GM21717 (cell line): ENCODE measurements around the gene SEPTIN5.
"Not testable (repeated sequence)": the region's sequence is repeated elsewhere in the genome, so short reads cannot be mapped to it uniquely, and the experiment has no call there.

Experiments used
- ATAC-seq: cut with Tn5 transposase; IDR thresholded peaks from one replicate; pipeline ENCODE4 v1.9.1; 2021; ENCODE audit warnings: mild to moderate bottlenecking, moderate library complexity; ENCODE audit not compliant: unreplicated experiment

SEPTIN5 gene

GRCh38 chr22:19714312-19715187 lies at the start of gene SEPTIN5:
Gene SEPTIN5 (plus strand): TSS chr22:19714503. CDS start chr22:19714589, 86 bp downstream.
- no peak for ATAC-seq

- no peak for ATAC-seq
These were observed 49.1 kb upstream of the SEPTIN5 start for GRCh38 chr22:19664951-19665783.

- ATAC-seq: no peak
These were observed 48.3 kb upstream of the SEPTIN5 start for GRCh38 chr22:19665784-19666672.

GRCh38 chr22:19666673-19667593 lies 47.4 kb upstream of the SEPTIN5 start:
- no peak for ATAC-seq

- ATAC-seq: no peak
These were observed 46.2 kb upstream of the SEPTIN5 start for GRCh38 chr22:19667872-19668740.

- no peak for ATAC-seq
These were observed 45.6 kb upstream of the SEPTIN5 start for GRCh38 chr22:19668748-19669147.

GRCh38 chr22:19669570-19669969 lies 44.7 kb upstream of the SEPTIN5 start:
- no peak for ATAC-seq

GRCh38 chr22:19671316-19671715 lies 43.0 kb upstream of the SEPTIN5 start:
- no peak for ATAC-seq

GRCh38 chr22:19672054-19672776 lies 42.1 kb upstream of the SEPTIN5 start:
- no peak for ATAC-seq

- no peak for ATAC-seq
These were observed 40.6 kb upstream of the SEPTIN5 start for GRCh38 chr22:19673660-19674059.

- no peak for ATAC-seq
These were observed 40.0 kb upstream of the SEPTIN5 start for GRCh38 chr22:19674129-19674928.

GRCh38 chr22:19674929-19675253 lies 39.4 kb upstream of the SEPTIN5 start:
- ATAC-seq: no peak

- no peak for ATAC-seq
These were observed 38.9 kb upstream of the SEPTIN5 start for GRCh38 chr22:19675428-19675827.

- ATAC-seq: not testable (repeated sequence)
These were observed 37.9 kb upstream of the SEPTIN5 start for GRCh38 chr22:19676437-19676836.

GRCh38 chr22:19678949-19679521 lies 35.3 kb upstream of the SEPTIN5 start:
- ATAC-seq: no peak

- no peak for ATAC-seq
These were observed 34.7 kb upstream of the SEPTIN5 start for GRCh38 chr22:19679522-19680101.
